BJ (cell line): Measurements from ENCODE around the gene FAR2. TPM values are rescaled to one million over a fixed set of nuclear protein-coding genes. Genes with fewer than 3 reads are reported as not detected.

ENCODE experiments used
- CTCF ChIA-PET: fragments of 350-600 bp; formaldehyde crosslinking; extraction: SDS; loops from one replicate; lab custom pipeline; 2021; ENCODE audit warnings: antibody characterized with exemption, inconsistent platforms; lab: Yijun Ruan, JAX
- POLR2A ChIA-PET: fragments of 300-600 bp; sonication (Branson Sonifier 250); formaldehyde crosslinking; extraction: SDS; loops from one replicate; lab custom pipeline; 2021; ENCODE audit warnings: antibody characterized with exemption; lab: Charles Lee
- DNase-seq: peaks from one replicate; pipeline ENCODE4 v3.0.0-alpha.2; 2011; ENCODE audit warnings: low read depth
- H3K27me3 ChIP-seq: 2 replicates; pipeline ENCODE4 v1.6.0; 2011; ENCODE audit warnings: low read length; ENCODE audit not compliant: control insufficient read depth, insufficient read depth
- H3K36me3 ChIP-seq: 2 replicates; pipeline ENCODE4 v1.5.1; 2011; ENCODE audit warnings: low read length; ENCODE audit not compliant: control insufficient read depth, insufficient read depth
- H3K4me3 ChIP-seq: 2 replicates; pipeline ENCODE4 v1.5.1; 2011; ENCODE audit warnings: low read depth, mild to moderate bottlenecking, control low read depth, low read length
- CTCF ChIP-seq: IDR thresholded peaks from 2 replicates; pipeline ENCODE4 v1.5.1; 2011; ENCODE audit warnings: low read depth, mild to moderate bottlenecking, control low read depth, inconsistent platforms, low read length, moderate library complexity; ENCODE audit not compliant: insufficient read depth
- polyA plus RNA-seq: library from polyadenylated mRNA; depleted of rRNA; stranded (reverse); fragments of >200 nt; gene quantifications from 2 replicates; pipeline ENCODE4 v1.2.3, GENCODE V29; 2011

Gene FAR2
- polyA plus RNA-seq, 1 experiment = 17.1 TPM

- ChIA-PET POLR2A (no interaction called here), CTCF (interaction anchor here (1.0 kb wide), 1 partner anchor 14 kb away, joined by 3 read pairs; no protein-coding TSS in a partner anchor)
- no peaks in the 10 kb centered on the region for H3K27me3 ChIP-seq
- no peak for TF ChIP-seq CTCF
- no peak for DNase-seq
- H3K4me3 ChIP-seq = no peak overlapping the region
- no peaks in the 10 kb centered on the region for H3K36me3 ChIP-seq
Observed at GRCh38 chr12:29322157-29322556, 173.1 kb downstream of the FAR2 start.

GRCh38 chr12:29329411-29329810 is 180.3 kb downstream of the FAR2 start:
- no peaks in the 10 kb centered on the region for H3K36me3 ChIP-seq
- TF ChIP-seq CTCF = no peak
- CTCF ChIA-PET = interaction anchor here (0.6 to 0.8 kb wide), 2 partner anchors 10 to 1107 kb away, joined by 3 to 4 read pairs; no protein-coding TSS in a partner anchor
- POLR2A ChIA-PET = interaction anchor here (0.7 kb wide), 1 partner anchor 53 kb away, joined by 5 read pairs; no protein-coding TSS in a partner anchor
- H3K4me3 ChIP-seq = no peak overlapping the region
- no peak for DNase-seq
- H3K27me3 ChIP-seq = no peaks in the 10 kb centered on the region

GRCh38 chr12:29333178-29333577 is 184.1 kb downstream of the FAR2 start:
- H3K27me3 ChIP-seq = no peaks in the 10 kb centered on the region
- H3K4me3 ChIP-seq = no peak overlapping the region
- peak; percentile 61 for DNase-seq
- ChIA-PET CTCF (interaction anchor here (1.0 kb wide), 1 partner anchor 103 kb away, joined by 3 read pairs; no protein-coding TSS in a partner anchor), POLR2A (no interaction called here)
- no peak for TF ChIP-seq CTCF
- no peaks in the 10 kb centered on the region for H3K36me3 ChIP-seq

- no peak for DNase-seq
- no peak overlapping the region for H3K4me3 ChIP-seq
- ChIA-PET CTCF (interaction anchor here (1.2 to 1.4 kb wide), 2 partner anchors 8 to 1361 kb away, joined by 3 to 5 read pairs; partner anchors contain the start of gene IPO8), POLR2A (no interaction called here)
- no peaks in the 10 kb centered on the region for H3K27me3 ChIP-seq
- TF ChIP-seq CTCF = no peak
- 0 out of 2 replicates have a peak, but pooled peaks cover 1% of the 10 kb centered on the region for H3K36me3 ChIP-seq
Observed at GRCh38 chr12:29334937-29335336, 185.9 kb downstream of the FAR2 start.

- POLR2A ChIA-PET = no interaction called here
- CTCF ChIA-PET = interaction anchor here (1.1 kb wide), 1 partner anchor 10 kb away, joined by 5 read pairs; no protein-coding TSS in a partner anchor
- H3K27me3 ChIP-seq = no peaks in the 10 kb centered on the region
- TF ChIP-seq CTCF = no peak
- no peak for DNase-seq
- no peak overlapping the region for H3K4me3 ChIP-seq
- peaks cover 4% of the 10 kb centered on the region for H3K36me3 ChIP-seq
Observed at GRCh38 chr12:29337325-29337724, 188.2 kb downstream of the FAR2 start.
